K562 (cell line): ENCODE measurements around the gene ARHGEF4. TPM values are rescaled to one million over a fixed set of nuclear protein-coding genes. Genes with fewer than 3 reads are reported as not detected.

Experiments used
- ATAC-seq: fragments of 200-7000 bp; cut with Tn5 transposase; 3 replicates; pipeline ENCODE4 v1.9.1; 2020; ENCODE audit warnings: moderate library complexity
- BruUV-seq: library from RNA; stranded (reverse); fragments of 400-500 nt; replicated peaks from 2 replicates; lab custom pipeline; 2021; lab: Mats Ljungman, UMichigan
- CTCF ChIA-PET: fragments of 300-600 bp; formaldehyde crosslinking; extraction: SDS; loops from one replicate; lab custom pipeline; 2021; ENCODE audit warnings: low intra/inter-chr PET ratio; lab: Yijun Ruan, JAX
- POLR2A ChIA-PET: fragments of 300-600, 350-650 bp; sonication (Branson Sonifier 250); formaldehyde crosslinking; extraction: SDS; loops from one replicate; lab custom pipeline; 2021; ENCODE audit warnings: antibody characterized with exemption, inconsistent platforms; lab: Yijun Ruan, JAX
- DNase-seq, 4 experiments: peaks; one replicate each; pipeline versions ENCODE4 v3.0.0 to v3.0.0-alpha.2; 2011 to 2018; ENCODE audit warnings: low spot score in 3 of 4, mixed read lengths in 3 of 4; ENCODE audit errors: extremely low read depth in 1 of 4
- FAIRE-seq: peaks from 2 replicates; lab custom pipeline; 2011; peaks lifted over from hg19 to GRCh38; lab: Jason Lieb, UNC
- H2AFZ ChIP-seq: 2 replicates; pipeline ENCODE4 v1.6.0; 2011; ENCODE audit warnings: low read depth, low read length, control low read depth, inconsistent platforms
- H3K27ac ChIP-seq: fragments of 200-600 bp; 3 replicates; pipeline ENCODE4 v1.8.0; 2011; ENCODE audit warnings: low read depth, mild to moderate bottlenecking, control low read depth, inconsistent platforms, low read length, moderate library complexity, mixed read lengths; ENCODE audit errors: extremely low read depth
- H3K27me3 ChIP-seq, 2 experiments: fragments of 300-600 bp in 1 of 2; 2 replicates in 1 of 2; 3 replicates in 1 of 2; pipeline versions ENCODE4 v1.6.0 to v1.8.0; 2011; ENCODE audit warnings: inconsistent platforms in 2 of 2, low read length in 2 of 2, mild to moderate bottlenecking in 1 of 2, mixed read lengths in 1 of 2, moderate library complexity in 1 of 2; ENCODE audit not compliant: control insufficient read depth in 2 of 2, insufficient read depth in 2 of 2
- H3K36me3 ChIP-seq: fragments of 300-600 bp; 3 replicates; pipeline ENCODE4 v1.8.0; 2011; ENCODE audit warnings: mild to moderate bottlenecking, low read length, inconsistent platforms; ENCODE audit not compliant: control insufficient read depth, insufficient read depth
- H3K4me1 ChIP-seq, 2 experiments: fragments of 200-600 bp in 1 of 2; replicated peaks in 1 of 2; 2 replicates in 1 of 2; 3 replicates in 1 of 2; pipeline versions ENCODE4 v1.5.1 to v1.8.0; 2011; ENCODE audit warnings: inconsistent platforms in 2 of 2, low read length in 2 of 2, mild to moderate bottlenecking in 1 of 2, mixed read lengths in 1 of 2, moderate library complexity in 1 of 2; ENCODE audit not compliant: control insufficient read depth in 2 of 2, insufficient read depth in 2 of 2
- H3K4me2 ChIP-seq: 2 replicates; pipeline ENCODE4 v1.6.1; 2011; ENCODE audit warnings: low read length, control low read depth, inconsistent platforms, mixed read lengths; ENCODE audit not compliant: insufficient read depth
- H3K4me3 ChIP-seq: fragments of 200-600 bp; sonication (generic), shearing (Covaris generic); 2 replicates; pipeline ENCODE4 v1.5.1; 2016; ENCODE audit warnings: control low read depth, inconsistent platforms
- H3K79me2 ChIP-seq: fragments of 200-600 bp; 3 replicates; pipeline ENCODE4 v1.8.0; 2011; ENCODE audit warnings: low read length, inconsistent platforms; ENCODE audit not compliant: control insufficient read depth, insufficient read depth
- H3K9ac ChIP-seq, 2 experiments: 2 replicates each; pipeline versions ENCODE4 v1.6.0 to v1.6.1; 2011; ENCODE audit warnings: low read depth in 2 of 2, low read length in 2 of 2, control low read depth in 1 of 2, inconsistent platforms in 1 of 2, mild to moderate bottlenecking in 1 of 2, mixed read lengths in 1 of 2; ENCODE audit not compliant: insufficient read depth in 1 of 2
- H3K9me1 ChIP-seq: one replicate; pipeline ENCODE4 v1.6.0; 2011; ENCODE audit warnings: inconsistent platforms, mild to moderate bottlenecking, low read length, moderate library complexity; ENCODE audit not compliant: control insufficient read depth, insufficient read depth
- H3K9me3 ChIP-seq: replicated peaks from 2 replicates; pipeline ENCODE4 v1.5.1; 2011; ENCODE audit warnings: low read depth, low read length, inconsistent platforms; ENCODE audit not compliant: control insufficient read depth, insufficient read depth
- H4K20me1 ChIP-seq: replicated peaks from 2 replicates; pipeline ENCODE4 v1.6.1; 2011; ENCODE audit warnings: low read length, inconsistent platforms, mixed read lengths; ENCODE audit not compliant: control insufficient read depth, insufficient read depth
- ARID2 ChIP-seq: fragments of 450-650 bp; IDR thresholded peaks from 2 replicates; pipeline ENCODE4 v1.6.1; 2017; ENCODE audit warnings: antibody characterized with exemption, mild to moderate bottlenecking
- ERF ChIP-seq: fragments of 450-650 bp; formaldehyde crosslinking; IDR thresholded peaks from 2 replicates; pipeline ENCODE4 v1.4.0; 2020; ENCODE audit warnings: mild to moderate bottlenecking, mixed read lengths
- HDAC2 ChIP-seq: fragments of 450-650 bp; IDR thresholded peaks from 2 replicates; pipeline ENCODE4 v1.6.1; 2016; ENCODE audit warnings: mild to moderate bottlenecking
- TCFL5 ChIP-seq: fragments of 250-450 bp; sonication (Bioruptor Pico); conservative IDR thresholded peaks from 2 replicates; pipeline ENCODE4 v1.6.1; 2021; ENCODE audit warnings: mild to moderate bottlenecking, moderate library complexity, matching md5 sums
- ZNF592 ChIP-seq: fragments of 450-650 bp; IDR thresholded peaks from 2 replicates; pipeline ENCODE4 v1.6.1; 2017; ENCODE audit warnings: antibody characterized with exemption, mild to moderate bottlenecking
- WGBS: fragments of 100-300 bp; shearing (Covaris generic); methylation state at CpG from one replicate; pipeline ENCODE4 v1.1.6; 2016; ENCODE audit warnings: low coverage, mixed read lengths; ENCODE audit not compliant: insufficient coverage; ENCODE audit errors: missing lambda C conversion rate; 5-methylcytosine and 5-hydroxymethylcytosine counted together
- in situ Hi-C: fragments of 300-500 bp; cut with MboI; formaldehyde crosslinking; loops from 4 replicates; pipeline ENCODE4 v1.15.0; 2018; ENCODE audit warnings: inconsistent platforms, mixed read lengths
- intact Hi-C: fragments of 100-400 bp; cut with micrococcal nuclease; formaldehyde crosslinking; loops from 2 replicates; pipeline ENCODE4 v1.14.2; 2022
- polyA plus RNA-seq, 8 experiments: library from polyadenylated mRNA; depleted of rRNA in 4 of 8; stranded (reverse) in 5 of 8; unstranded in 3 of 8; fragments of >200 nt; fragmentation: Nextera tagmentation in 2 of 8; fragmentation: Illumina TruSeq in 1 of 8; extraction: Ambion mirVana in 2 of 8; extraction: Trizol in 1 of 8; gene quantifications; 2 replicates each; pipeline versions ENCODE4 v1.2.1 to v1.2.3, GENCODE V29; 2011 to 2014; ENCODE audit warnings: inconsistent platforms in 1 of 8, missing spikeins in 1 of 8
- total RNA-seq, 7 experiments: library from RNA; depleted of rRNA in 6 of 7; stranded (reverse); fragments of >200 nt in 6 of 7; fragmentation: Illumina TruSeq in 2 of 7; extraction: Trizol in 2 of 7; gene quantifications; 2 replicates each; pipeline versions ENCODE4 v1.2.1 to v1.2.3, GENCODE V29; 2011 to 2021; ENCODE audit warnings: low replicate concordance in 1 of 7
- TF ChIP-seq, protein P1 (sequence below): fragments of 250-450 bp; sonication (Bioruptor Pico); IDR thresholded peaks from 2 replicates; pipeline ENCODE4 v1.5.0; 2020; ENCODE audit warnings: mild to moderate bottlenecking, borderline replicate concordance

Gene ARHGEF4
- total and polyA plus RNA-seq, 9 of the 15 experiments (the other 6 are each of a cell fraction or from before 2014, with no cell fraction given), result not detected

DNA sequence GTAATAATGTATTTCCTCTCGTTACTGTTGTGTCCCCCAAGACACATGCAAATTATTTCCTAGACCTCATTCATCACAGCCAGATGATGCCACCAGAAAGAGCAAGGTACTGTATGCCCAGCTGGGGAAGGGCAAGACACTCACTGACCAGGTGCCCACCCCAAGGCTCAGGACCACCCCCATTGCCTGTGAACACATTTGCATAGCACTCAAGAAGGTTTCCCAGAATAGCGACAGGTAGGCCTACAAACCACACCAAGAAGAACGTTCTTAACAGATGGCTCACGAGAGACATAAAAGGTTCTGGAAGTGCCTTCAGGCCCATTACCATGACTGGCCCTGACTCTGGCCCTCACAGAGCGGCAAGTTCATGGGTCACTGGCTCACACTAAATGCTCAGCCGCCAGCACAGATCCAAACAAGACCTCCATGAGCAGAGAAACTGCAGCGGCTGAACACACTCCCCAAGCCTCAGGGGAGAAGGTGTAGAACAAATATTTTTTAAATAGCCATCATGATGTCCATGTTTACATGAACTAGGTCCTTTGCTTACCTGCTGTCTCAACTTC is 212.5 kb downstream of the ARHGEF4 start:
- ChIA-PET POLR2A (interaction anchor here (1.2 kb wide), 1 partner anchor 9 kb away, joined by 3 read pairs; no protein-coding TSS in a partner anchor), CTCF (no interaction called here)
- no peak overlapping the region for H2AFZ ChIP-seq
- peaks cover 4% of the 10 kb centered on the region for H3K9me1 ChIP-seq
- H3K27me3 ChIP-seq, result no peaks in the 10 kb centered on the region
- H3K36me3 ChIP-seq, result peaks cover 73% of the 10 kb centered on the region
- H3K9me3 ChIP-seq, result no peaks in the 10 kb centered on the region
- H3K79me2 ChIP-seq, result no peaks in the 10 kb centered on the region
- TF ChIP-seq ERF (CRISPR knock-in tag), result no peak
- no peak for TF ChIP-seq HDAC2
- TF ChIP-seq TCFL5 (CRISPR knock-in tag), result no peak
- TF ChIP-seq ZNF592, result no peak
- no peak for TF ChIP-seq ARID2
- TF ChIP-seq, protein P1, sequence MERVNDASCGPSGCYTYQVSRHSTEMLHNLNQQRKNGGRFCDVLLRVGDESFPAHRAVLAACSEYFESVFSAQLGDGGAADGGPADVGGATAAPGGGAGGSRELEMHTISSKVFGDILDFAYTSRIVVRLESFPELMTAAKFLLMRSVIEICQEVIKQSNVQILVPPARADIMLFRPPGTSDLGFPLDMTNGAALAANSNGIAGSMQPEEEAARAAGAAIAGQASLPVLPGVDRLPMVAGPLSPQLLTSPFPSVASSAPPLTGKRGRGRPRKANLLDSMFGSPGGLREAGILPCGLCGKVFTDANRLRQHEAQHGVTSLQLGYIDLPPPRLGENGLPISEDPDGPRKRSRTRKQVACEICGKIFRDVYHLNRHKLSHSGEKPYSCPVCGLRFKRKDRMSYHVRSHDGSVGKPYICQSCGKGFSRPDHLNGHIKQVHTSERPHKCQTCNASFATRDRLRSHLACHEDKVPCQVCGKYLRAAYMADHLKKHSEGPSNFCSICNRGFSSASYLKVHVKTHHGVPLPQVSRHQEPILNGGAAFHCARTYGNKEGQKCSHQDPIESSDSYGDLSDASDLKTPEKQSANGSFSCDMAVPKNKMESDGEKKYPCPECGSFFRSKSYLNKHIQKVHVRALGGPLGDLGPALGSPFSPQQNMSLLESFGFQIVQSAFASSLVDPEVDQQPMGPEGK (CRISPR knock-in tag), result no peak
- TF ChIP-seq, all 486 proteins: peak for 0
- BruUV-seq, result no TSS peak
- Histone ChIP-seq H3K4me1 (peaks cover 0 to 12% of the 10 kb centered on the region in 2 experiments; a peak in 1 of 5 replicates), H4K20me1 (peaks cover 11% of the 10 kb centered on the region), H3K4me2 (no peak overlapping the region), H3K9ac (no peak overlapping the region), H3K27ac (no peak overlapping the region), H3K4me3 (no peak overlapping the region)
- FAIRE-seq (no peak), ATAC-seq (no peak), DNase-seq (no peak)
- 77% methylated on average over 7 of the region's 7 CpGs for WGBS
- in situ Hi-C loops, result no loop called here
- intact Hi-C loops, result no loop called here
